GM23338 (cell line): Measurements from ENCODE around the gene RGMB. TPM values are rescaled to one million over a fixed set of nuclear protein-coding genes. Genes with fewer than 3 reads are reported as not detected.

Source experiments
- ATAC-seq: fragments of 200-7000 bp; cut with Tn5 transposase; 3 replicates; pipeline ENCODE4 v1.9.1; 2020
- DNase-seq: peaks from one replicate; pipeline ENCODE4 v3.0.0-alpha.2; 2015; ENCODE audit warnings: low spot score
- H2AFZ ChIP-seq: fragments of 200-600 bp; sonication (generic); 2 replicates; pipeline ENCODE4 v1.8.0; 2016; ENCODE audit warnings: antibody characterized with exemption, mild to moderate bottlenecking, moderate library complexity
- H3F3A ChIP-seq: fragments of 200-600 bp; sonication (generic); replicated peaks from 2 replicates; pipeline ENCODE4 v1.8.0; 2017; ENCODE audit warnings: antibody characterized with exemption, mixed run types, low read depth
- H3K27ac ChIP-seq: fragments of 200-600 bp; sonication (generic); 2 replicates; pipeline ENCODE4 v1.6.1; 2016; ENCODE audit warnings: low read depth
- H3K27me3 ChIP-seq: fragments of 200-600 bp; sonication (generic); 2 replicates; pipeline ENCODE4 v1.8.0; 2016; ENCODE audit warnings: mild to moderate bottlenecking, mixed run types, moderate library complexity; ENCODE audit not compliant: insufficient read depth
- H3K36me3 ChIP-seq: fragments of 200-600 bp; sonication (generic); 2 replicates; pipeline ENCODE4 v1.8.0; 2016; ENCODE audit warnings: mild to moderate bottlenecking; ENCODE audit not compliant: insufficient read depth
- H3K4me1 ChIP-seq: fragments of 200-600 bp; sonication (generic); 2 replicates; pipeline ENCODE4 v1.8.0; 2016; ENCODE audit warnings: mild to moderate bottlenecking, moderate library complexity; ENCODE audit not compliant: insufficient read depth
- H3K4me2 ChIP-seq: fragments of 200-600 bp; sonication (generic); 2 replicates; pipeline ENCODE4 v1.7.1; 2017; ENCODE audit warnings: mixed run types
- H3K4me3 ChIP-seq: fragments of 200-600 bp; sonication (generic); 2 replicates; pipeline ENCODE4 v1.6.1; 2016; ENCODE audit warnings: mixed run types
- H3K79me2 ChIP-seq: fragments of 200-600 bp; sonication (generic); replicated peaks from 2 replicates; pipeline ENCODE4 v1.8.0; 2017; ENCODE audit warnings: mild to moderate bottlenecking; ENCODE audit not compliant: insufficient read depth
- H3K9me2 ChIP-seq: fragments of 200-600 bp; sonication (generic); 2 replicates; pipeline ENCODE4 v1.8.0; 2017; ENCODE audit not compliant: insufficient read depth
- H4K20me1 ChIP-seq: fragments of 200-600 bp; sonication (generic); replicated peaks from 2 replicates; pipeline ENCODE4 v1.8.0; 2017; ENCODE audit warnings: mild to moderate bottlenecking; ENCODE audit not compliant: insufficient read depth
- H3K27ac Mint-ChIP-seq: 2 replicates; pipeline ENCODE4 v1.8.0; 2020; ENCODE audit warnings: inconsistent platforms, mild to moderate bottlenecking, moderate library complexity, mixed read lengths
- H3K27me3 Mint-ChIP-seq: 3 replicates; pipeline ENCODE4 v1.8.0; 2022; ENCODE audit warnings: low read depth, mild to moderate bottlenecking, moderate library complexity, mixed read lengths, inconsistent platforms; ENCODE audit not compliant: insufficient read depth, poor library complexity
- H3K36me3 Mint-ChIP-seq: 3 replicates; pipeline ENCODE4 v1.8.0; 2021; ENCODE audit warnings: low read depth, mild to moderate bottlenecking, inconsistent platforms, moderate library complexity, mixed read lengths
- H3K4me1 Mint-ChIP-seq: 3 replicates; pipeline ENCODE4 v1.8.0; 2020; ENCODE audit warnings: mild to moderate bottlenecking, inconsistent platforms, mixed read lengths
- H3K4me3 Mint-ChIP-seq: 3 replicates; pipeline ENCODE4 v1.8.0; 2021; ENCODE audit warnings: moderate library complexity, mild to moderate bottlenecking, inconsistent platforms, mixed read lengths
- H3K9me3 Mint-ChIP-seq: 3 replicates; pipeline ENCODE4 v1.8.0; 2020; ENCODE audit warnings: moderate library complexity, mild to moderate bottlenecking, inconsistent platforms, mixed read lengths
- CREB1 ChIP-seq: fragments of 250-450 bp; sonication (Bioruptor Pico); IDR thresholded peaks from 2 replicates; pipeline ENCODE4 v1.5.0; 2020; ENCODE audit warnings: low read depth, mild to moderate bottlenecking, moderate library complexity
- CTCF ChIP-seq, 2 experiments: fragments of 200-600 bp in 1 of 2; sonication (generic) in 1 of 2; conservative IDR thresholded peaks; 2 replicates each; pipeline versions ENCODE4 v1.5.1 to v1.6.1; 2016 to 2017; ENCODE audit warnings: antibody characterized with exemption in 2 of 2, low read depth in 2 of 2, mild to moderate bottlenecking in 2 of 2, moderate library complexity in 1 of 2
- ETS1 ChIP-seq: IDR thresholded peaks from 2 replicates; pipeline ENCODE4 v1.6.1; 2016; ENCODE audit warnings: antibody characterized with exemption
- EZH2 ChIP-seq: fragments of 200-600 bp; sonication (generic); IDR thresholded peaks from one replicate; pipeline ENCODE4 v1.8.0; 2017; ENCODE audit warnings: antibody characterized with exemption, mild to moderate bottlenecking, low read depth; ENCODE audit not compliant: unreplicated experiment
- EZH2phosphoT487 ChIP-seq: fragments of 200-600 bp; sonication (generic); IDR thresholded peaks from one replicate; pipeline ENCODE4 v1.8.1; 2018; ENCODE audit warnings: antibody characterized with exemption; ENCODE audit not compliant: unreplicated experiment
- JUNB ChIP-seq: IDR thresholded peaks from one replicate; pipeline ENCODE4 v1.6.1; 2016; ENCODE audit warnings: antibody characterized with exemption; ENCODE audit not compliant: unreplicated experiment
- NANOG ChIP-seq: IDR thresholded peaks from 2 replicates; pipeline ENCODE4 v1.6.1; 2016; ENCODE audit warnings: antibody characterized with exemption, borderline replicate concordance
- POLR2AphosphoS5 ChIP-seq: IDR thresholded peaks from 2 replicates; pipeline ENCODE4 v1.6.1; 2016; ENCODE audit warnings: antibody characterized with exemption, low read depth
- REST ChIP-seq: IDR thresholded peaks from one replicate; pipeline ENCODE4 v1.6.1; 2018; ENCODE audit warnings: antibody characterized with exemption; ENCODE audit not compliant: unreplicated experiment
- STAT1 ChIP-seq: IDR thresholded peaks from one replicate; pipeline ENCODE4 v1.6.1; 2016; ENCODE audit warnings: antibody characterized with exemption; ENCODE audit not compliant: unreplicated experiment
- ZNF114 ChIP-seq: fragments of 250-450 bp; sonication (Bioruptor Pico); IDR thresholded peaks from 2 replicates; pipeline ENCODE4 v1.5.0; 2020; ENCODE audit warnings: mild to moderate bottlenecking, moderate library complexity
- ZNF331 ChIP-seq: fragments of 250-450 bp; sonication (Bioruptor Pico); IDR thresholded peaks from 2 replicates; pipeline ENCODE4 v1.5.0; 2020; ENCODE audit warnings: low read depth, mild to moderate bottlenecking, moderate library complexity
- ZNF462 ChIP-seq: fragments of 250-450 bp; sonication (Bioruptor Pico); IDR thresholded peaks from 2 replicates; pipeline ENCODE4 v1.5.0; 2020; ENCODE audit warnings: mild to moderate bottlenecking, moderate library complexity
- polyA plus RNA-seq: library from polyadenylated mRNA; unstranded; fragments of >200 nt; fragmentation: Nextera tagmentation; extraction: Ambion mirVana; gene quantifications from 2 replicates; pipeline ENCODE4 v1.2.1, GENCODE V29; 2016
- total RNA-seq: library from RNA; depleted of rRNA; stranded (reverse); fragments of >200 nt; shearing (Covaris generic); gene quantifications from 2 replicates; pipeline ENCODE4 v1.2.3, GENCODE V29; 2014

The RGMB gene
- total and polyA plus RNA-seq, 2 experiments from 2014 or later: 21.7 to 34.3 TPM

- H3K79me2 ChIP-seq: no peaks in the 10 kb centered on the region
- no peaks in the 10 kb centered on the region for H3K27me3 Mint-ChIP-seq
- DNase-seq (no peak), ATAC-seq (no peak)
- no peaks in the 10 kb centered on the region for H3K36me3 ChIP-seq
- no peak overlapping the region for H3K27ac Mint-ChIP-seq
- no peaks in the 10 kb centered on the region for H3K27me3 ChIP-seq
- H3K27ac ChIP-seq: no peak overlapping the region
- H3K9me2 ChIP-seq: no peaks in the 10 kb centered on the region
- TF ChIP-seq NANOG (no peak), POLR2AphosphoS5 (no peak), REST (no peak), ETS1 (no peak), ZNF114 (no peak), ZNF331 (CRISPR knock-in tag) (no peak), JUNB (no peak), STAT1 (no peak), EZH2phosphoT487 (no peak), EZH2 (no peak), ZNF462 (no peak), CREB1 (CRISPR knock-in tag) (no peak), CTCF (conservative IDR thresholded peaks at IDR 0.05; ENCODE audit: low read depth in 2 of 2) (no peak)
- H2AFZ ChIP-seq: no peak overlapping the region
- H4K20me1 ChIP-seq: no peaks in the 10 kb centered on the region
- peaks cover 15% of the 10 kb centered on the region for H3K4me1 ChIP-seq
- H3K4me3 ChIP-seq: no peak overlapping the region
- H3K4me2 ChIP-seq: no peak overlapping the region
- H3K4me3 Mint-ChIP-seq: no peak overlapping the region
- H3F3A ChIP-seq: no peaks in the 10 kb centered on the region
- H3K36me3 Mint-ChIP-seq: peaks cover 7% of the 10 kb centered on the region; the same call in 2 of the 3 replicates
- H3K9me3 Mint-ChIP-seq: peaks cover 9% of the 10 kb centered on the region; the same call in 1 of the 3 replicates
- H3K4me1 Mint-ChIP-seq: peaks cover 15% of the 10 kb centered on the region
Observed at GRCh38 chr5:98757978-98758377, 15.5 kb upstream of the RGMB start.
